PC-9 (cell line): ENCODE data around the gene NGF.

Experiments used
- EZH2 ChIP-seq: fragments of 200-600 bp; sonication (generic); IDR thresholded peaks from 2 replicates; pipeline ENCODE4 v1.8.0; 2017; ENCODE audit warnings: antibody characterized with exemption, low read depth
- TF ChIP-seq, protein P1 (sequence below): fragments of 200-600 bp; sonication (generic); conservative IDR thresholded peaks from 2 replicates; pipeline ENCODE4 v1.6.1; 2017; ENCODE audit warnings: mixed run types, antibody characterized with exemption, mild to moderate bottlenecking, moderate library complexity

DNA sequence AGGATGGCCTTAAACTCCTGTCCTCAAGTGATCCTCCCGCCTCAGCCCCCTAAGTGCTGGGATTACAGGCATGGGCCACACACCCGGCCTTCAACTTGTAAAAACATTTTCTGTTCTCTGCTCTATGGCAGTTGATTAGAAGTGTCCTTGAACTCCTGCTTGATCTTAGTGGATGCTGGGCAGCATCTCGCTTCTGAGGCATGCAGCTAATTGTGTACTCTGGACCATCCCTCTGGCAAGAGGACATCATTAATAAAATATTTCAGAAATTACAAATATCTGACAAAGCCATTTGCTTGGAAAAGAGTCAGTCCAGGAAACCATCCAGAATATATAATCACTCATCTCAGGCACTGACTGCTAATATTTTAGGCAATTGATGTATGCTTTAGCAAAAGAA lies 8.1 kb downstream of the NGF start:
- TF ChIP-seq, protein P1, sequence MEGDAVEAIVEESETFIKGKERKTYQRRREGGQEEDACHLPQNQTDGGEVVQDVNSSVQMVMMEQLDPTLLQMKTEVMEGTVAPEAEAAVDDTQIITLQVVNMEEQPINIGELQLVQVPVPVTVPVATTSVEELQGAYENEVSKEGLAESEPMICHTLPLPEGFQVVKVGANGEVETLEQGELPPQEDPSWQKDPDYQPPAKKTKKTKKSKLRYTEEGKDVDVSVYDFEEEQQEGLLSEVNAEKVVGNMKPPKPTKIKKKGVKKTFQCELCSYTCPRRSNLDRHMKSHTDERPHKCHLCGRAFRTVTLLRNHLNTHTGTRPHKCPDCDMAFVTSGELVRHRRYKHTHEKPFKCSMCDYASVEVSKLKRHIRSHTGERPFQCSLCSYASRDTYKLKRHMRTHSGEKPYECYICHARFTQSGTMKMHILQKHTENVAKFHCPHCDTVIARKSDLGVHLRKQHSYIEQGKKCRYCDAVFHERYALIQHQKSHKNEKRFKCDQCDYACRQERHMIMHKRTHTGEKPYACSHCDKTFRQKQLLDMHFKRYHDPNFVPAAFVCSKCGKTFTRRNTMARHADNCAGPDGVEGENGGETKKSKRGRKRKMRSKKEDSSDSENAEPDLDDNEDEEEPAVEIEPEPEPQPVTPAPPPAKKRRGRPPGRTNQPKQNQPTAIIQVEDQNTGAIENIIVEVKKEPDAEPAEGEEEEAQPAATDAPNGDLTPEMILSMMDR = no peak
- TF ChIP-seq EZH2 = no peak
